Panc1 (cell line): ENCODE measurements around the gene F2RL1.
"Not testable (repeated sequence)": the region's sequence is repeated elsewhere in the genome, so short reads cannot be mapped to it uniquely, and the experiment has no call there.

ENCODE experiments used
- CTCF ChIP-seq: fragments of 450-650 bp; IDR thresholded peaks from 2 replicates; pipeline ENCODE4 v1.5.1; 2017; ENCODE audit warnings: mild to moderate bottlenecking
- POLR2AphosphoS5 ChIP-seq: IDR thresholded peaks from 2 replicates; pipeline ENCODE4 v1.6.1; 2012; ENCODE audit warnings: mild to moderate bottlenecking, low read depth, low read length, moderate library complexity
- SIN3A ChIP-seq: IDR thresholded peaks from 2 replicates; pipeline ENCODE4 v1.6.1; 2012; ENCODE audit warnings: low read depth, mild to moderate bottlenecking, low read length, moderate library complexity, borderline replicate concordance; ENCODE audit not compliant: insufficient read depth
- TCF7L2 ChIP-seq: IDR thresholded peaks from 2 replicates; pipeline ENCODE4 v1.6.1; 2011; ENCODE audit warnings: mild to moderate bottlenecking, low read depth, low read length, inconsistent platforms

- not testable (repeated sequence) for TF ChIP-seq CTCF, POLR2AphosphoS5, TCF7L2, SIN3A
Observed at GRCh38 chr5:76771041-76771440, 47.8 kb upstream of the F2RL1 start.
